Peyer's patch (tissue), 4 donors: ENCODE results near the gene IGSF11. TPM values are rescaled to one million over a fixed set of nuclear protein-coding genes. Genes with fewer than 3 reads are reported as not detected.
A peak's percentile ranks its signal among the peaks of the same experiment; 100 is the strongest.

Experiments used
- DNase-seq, 3 donors: peaks; one replicate each; pipeline ENCODE4 v3.0.0-alpha.2; 2017 to 2019
- H3K27ac ChIP-seq, 4 donors: fragments of 200-600 bp; sonication (generic); one replicate each; pipeline ENCODE4 v1.5.1; 2016 to 2019
- H3K27me3 ChIP-seq, 2 donors: fragments of 200-600 bp; sonication (generic); one replicate each; pipeline ENCODE4 v1.5.1; 2019
- H3K36me3 ChIP-seq, 3 donors: fragments of 200-600 bp; sonication (generic); one replicate each; pipeline ENCODE4 v1.5.1; 2016 to 2019
- H3K4me1 ChIP-seq, 4 donors: fragments of 200-600 bp; sonication (generic); one replicate each; pipeline ENCODE4 v1.5.1; 2016 to 2019
- H3K4me3 ChIP-seq, 4 donors: fragments of 200-600 bp; sonication (generic); 1 replicate in 3 of 4; 2 replicates in 1 of 4; pipeline ENCODE4 v1.5.1; 2016 to 2019; ENCODE audit warnings: mild to moderate bottlenecking in 1 of 4
- H3K9me3 ChIP-seq, 4 donors: fragments of 200-600 bp; sonication (generic); one replicate each; pipeline ENCODE4 v1.5.1; 2016 to 2019; ENCODE audit warnings: mild to moderate bottlenecking in 1 of 4
- CTCF ChIP-seq, 6 experiments: fragments of 450-650 bp in 4 of 6; fragments of 200-600 bp in 2 of 6; sonication (generic) in 1 of 6; IDR thresholded peaks; one replicate each; pipeline ENCODE4 v1.5.1; 2017 to 2019; ENCODE audit warnings: antibody characterized with exemption in 6 of 6, mild to moderate bottlenecking in 3 of 6, moderate library complexity in 1 of 6
- POLR2A ChIP-seq, 2 donors: fragments of 450-650 bp; IDR thresholded peaks; one replicate each; pipeline ENCODE4 v1.5.1; 2017; ENCODE audit warnings: antibody characterized with exemption in 2 of 2, mild to moderate bottlenecking in 2 of 2, moderate library complexity in 2 of 2
- total RNA-seq, 4 donors: library from RNA; depleted of rRNA; stranded (reverse); fragments of >200 nt; gene quantifications; one replicate each; pipeline ENCODE4 v1.1.0, GENCODE V29; 2016

The IGSF11 gene
- total RNA-seq, 4 donors from 2014 or later, result 0.67 to 3.0 TPM; not detected in 2

DNA sequence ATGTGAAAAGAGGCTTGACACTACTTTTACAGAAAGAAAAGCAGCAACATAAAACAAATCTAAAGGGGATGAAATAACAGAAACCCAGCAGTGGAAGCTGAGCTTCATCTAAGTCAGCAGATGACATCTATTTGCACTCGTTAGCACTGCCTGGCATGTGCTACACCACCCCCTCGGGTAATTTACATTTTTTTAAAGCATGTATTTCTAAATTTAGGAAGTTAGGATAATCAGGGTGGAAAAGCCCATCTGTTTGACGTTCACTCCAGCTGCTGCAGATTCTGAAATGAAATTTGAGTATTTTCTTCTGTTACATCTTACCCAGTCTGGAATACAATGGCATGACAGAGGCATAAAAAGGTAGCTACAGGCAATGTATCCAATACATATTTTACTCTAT, 20.7 kb downstream of the IGSF11 start:
- no peaks in the 10 kb centered on the region for H3K4me1 ChIP-seq
- H3K36me3 ChIP-seq, result no peaks in the 10 kb centered on the region
- DNase-seq, result no peak
- no peak overlapping the region for H3K4me3 ChIP-seq
- TF ChIP-seq CTCF (IDR thresholded peaks at IDR 0.05) (no peak), POLR2A (IDR thresholded peaks at IDR 0.05) (no peak)
- H3K27ac ChIP-seq, result no peak overlapping the region
- no peaks in the 10 kb centered on the region for H3K27me3 ChIP-seq
- H3K9me3 ChIP-seq, result no peaks in the 10 kb centered on the region

GRCh38 chr3:119011528-119011927, 23.1 kb downstream of the IGSF11 start:
- no peak overlapping the region for H3K27ac ChIP-seq
- H3K4me3 ChIP-seq, result no peak overlapping the region
- no peaks in the 10 kb centered on the region for H3K36me3 ChIP-seq
- H3K9me3 ChIP-seq, result no peaks in the 10 kb centered on the region
- TF ChIP-seq POLR2A (IDR thresholded peaks at IDR 0.05) (no peak), CTCF (IDR thresholded peaks at IDR 0.05) (no peak)
- DNase-seq, result no peak
- H3K4me1 ChIP-seq, result no peaks in the 10 kb centered on the region
- no peaks in the 10 kb centered on the region for H3K27me3 ChIP-seq

GRCh38 chr3:118997190-118997589, 37.5 kb downstream of the IGSF11 start:
- H3K4me3 ChIP-seq, result no peak overlapping the region
- DNase-seq, result no peak
- no peaks in the 10 kb centered on the region for H3K36me3 ChIP-seq
- H3K4me1 ChIP-seq, result no peaks in the 10 kb centered on the region
- TF ChIP-seq POLR2A (IDR thresholded peaks at IDR 0.05), result no peak
- no peak for TF ChIP-seq CTCF (IDR thresholded peaks at IDR 0.05)
- H3K9me3 ChIP-seq, result no peaks in the 10 kb centered on the region
- H3K27me3 ChIP-seq, result no peaks in the 10 kb centered on the region
- H3K27ac ChIP-seq, result no peak overlapping the region

DNA sequence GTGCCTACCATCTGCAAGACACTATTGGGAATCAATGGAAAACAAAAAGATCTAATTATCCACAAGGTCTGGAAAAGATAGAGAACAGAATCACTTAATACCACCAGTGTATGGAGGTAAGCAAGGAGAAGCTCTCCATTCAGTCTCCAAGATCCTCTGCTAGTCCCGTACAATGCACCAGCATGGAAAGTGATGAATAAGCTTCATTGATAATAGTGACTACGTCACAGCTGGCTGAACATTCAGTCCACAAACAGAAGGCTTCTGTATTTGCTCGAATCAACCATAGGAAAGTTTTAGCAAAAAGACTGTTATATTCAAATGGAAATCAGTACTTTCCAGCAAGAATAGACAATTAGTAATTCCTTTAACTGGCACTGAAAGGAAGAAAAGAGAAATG, 42.9 kb downstream of the IGSF11 start:
- DNase-seq, result no peak
- Histone ChIP-seq H3K4me1 (no peaks in the 10 kb centered on the region), H3K4me3 (no peak overlapping the region), H3K27me3 (no peaks in the 10 kb centered on the region), H3K27ac (peak overlapping the region in 1 of 4 donors; percentile 28), H3K36me3 (no peaks in the 10 kb centered on the region), H3K9me3 (no peaks in the 10 kb centered on the region)
- no peak for TF ChIP-seq CTCF (IDR thresholded peaks at IDR 0.05)
- no peak for TF ChIP-seq POLR2A (IDR thresholded peaks at IDR 0.05)

GRCh38 chr3:118990823-118991560, 43.7 kb downstream of the IGSF11 start:
- H3K27ac ChIP-seq, result peak overlapping the region in 1 of 4 donors; percentile 28
- no peaks in the 10 kb centered on the region for H3K27me3 ChIP-seq
- DNase-seq, result no peak
- H3K4me1 ChIP-seq, result no peaks in the 10 kb centered on the region
- no peaks in the 10 kb centered on the region for H3K9me3 ChIP-seq
- no peaks in the 10 kb centered on the region for H3K36me3 ChIP-seq
- TF ChIP-seq POLR2A (IDR thresholded peaks at IDR 0.05), result no peak
- no peak for TF ChIP-seq CTCF (IDR thresholded peaks at IDR 0.05)
- H3K4me3 ChIP-seq, result no peak overlapping the region
